ENCODE measurements around the gene PTTG1IP.

- no peak for TF ChIP-seq CTCF (conservative IDR thresholded peaks at IDR 0.05)
- no peak for TF ChIP-seq ZFX (IDR thresholded peaks at IDR 0.05)
Measured at GRCh38 chr21:44899768-44900558, 26.5 kb upstream of the PTTG1IP start.

All from C4-2B (cell line).